Esophagus squamous epithelium (tissue), 4 donors: ENCODE measurements around the gene DBP.

Experiments
- CTCF ChIP-seq, 6 experiments: fragments of 450-650 bp in 4 of 6; fragments of 200-600 bp in 2 of 6; sonication (generic) in 2 of 6; IDR thresholded peaks; one replicate each; pipeline ENCODE4 v1.5.1; 2016 to 2019; ENCODE audit warnings: antibody characterized with exemption in 6 of 6, mild to moderate bottlenecking in 4 of 6, moderate library complexity in 4 of 6
- POLR2A ChIP-seq, 4 donors: fragments of 450-650 bp; IDR thresholded peaks; one replicate each; pipeline ENCODE4 v1.6.1; 2017; ENCODE audit warnings: antibody characterized with exemption in 4 of 4, mild to moderate bottlenecking in 4 of 4, moderate library complexity in 3 of 4

- peak in 3 of 6 experiments; percentile 3 to 39 (median 21) for TF ChIP-seq CTCF (IDR thresholded peaks at IDR 0.05)
- TF ChIP-seq POLR2A (IDR thresholded peaks at IDR 0.05): peak in 2 of 4 donors; percentile 12 to 74
Measured at GRCh38 chr19:48636859-48637448, at the start of gene DBP.
